Naive thymus-derived CD4-positive, alpha-beta T cell (primary cell): ENCODE data around the gene CYTL1. TPM values are rescaled to one million over a fixed set of nuclear protein-coding genes. Genes with fewer than 3 reads are reported as not detected.

Experiments used
- ATAC-seq: fragments of 150-1000 bp; cut with Tn5 transposase; 2 replicates; pipeline ENCODE4 v1.10.0; 2021; ENCODE audit warnings: mild to moderate bottlenecking, moderate library complexity
- CTCF ChIA-PET: fragments of 350-600 bp; sonication (Branson Sonifier 250); formaldehyde crosslinking; loops from one replicate; lab custom pipeline; 2021; ENCODE audit warnings: antibody characterized with exemption; lab: Charles Lee
- POLR2A ChIA-PET: fragments of 350-600 bp; sonication (Branson Sonifier 250); formaldehyde crosslinking; loops from one replicate; lab custom pipeline; 2021; ENCODE audit warnings: antibody characterized with exemption, inconsistent platforms; lab: Charles Lee
- DNase-seq, 9 donors: peaks; one replicate each; pipeline versions ENCODE4 v3.0.0 to v3.0.0-alpha.2; 2020 to 2022; ENCODE audit warnings: mixed read lengths in 1 of 9
- H3K27ac ChIP-seq: one replicate; pipeline ENCODE4 v1.7.0; 2013; ENCODE audit warnings: mild to moderate bottlenecking, low read depth, low read length, moderate library complexity
- H3K27me3 ChIP-seq, 2 donors: one replicate each; pipeline ENCODE4 v1.7.0; 2013; ENCODE audit warnings: low read length in 2 of 2, mild to moderate bottlenecking in 2 of 2, moderate library complexity in 2 of 2; ENCODE audit not compliant: control insufficient read depth in 2 of 2, insufficient read depth in 2 of 2
- H3K36me3 ChIP-seq, 3 experiments: 1 replicate in 2 of 3; 2 replicates in 1 of 3; pipeline ENCODE4 v1.7.0; 2013; ENCODE audit warnings: low read length in 3 of 3, mild to moderate bottlenecking in 3 of 3, moderate library complexity in 1 of 3; ENCODE audit not compliant: insufficient read depth in 3 of 3, control insufficient read depth in 2 of 3
- H3K4me1 ChIP-seq, 2 donors: one replicate each; pipeline ENCODE4 v1.7.0; 2013; ENCODE audit warnings: low read length in 2 of 2, mild to moderate bottlenecking in 2 of 2, moderate library complexity in 1 of 2; ENCODE audit not compliant: control insufficient read depth in 2 of 2, insufficient read depth in 2 of 2
- H3K4me3 ChIP-seq: 2 replicates; pipeline ENCODE4 v1.7.0; 2013; ENCODE audit warnings: mild to moderate bottlenecking, low read length
- H3K9me3 ChIP-seq, 3 experiments: 1 replicate in 2 of 3; 2 replicates in 1 of 3; pipeline ENCODE4 v1.7.0; 2013; ENCODE audit warnings: low read length in 3 of 3; ENCODE audit not compliant: control insufficient read depth in 2 of 3
- H3K27ac Mint-ChIP-seq, 9 donors: one replicate each; pipeline ENCODE4 v1.8.0; 2020 to 2022; ENCODE audit warnings: mixed read lengths in 9 of 9, mild to moderate bottlenecking in 8 of 9, moderate library complexity in 5 of 9, inconsistent platforms in 2 of 9
- H3K27me3 Mint-ChIP-seq, 5 donors: one replicate each; pipeline ENCODE4 v1.8.0; 2021 to 2022; ENCODE audit warnings: mixed read lengths in 5 of 5, mild to moderate bottlenecking in 1 of 5
- H3K36me3 Mint-ChIP-seq, 5 donors: one replicate each; pipeline ENCODE4 v1.8.0; 2020 to 2022; ENCODE audit warnings: mixed read lengths in 5 of 5, mild to moderate bottlenecking in 3 of 5, inconsistent platforms in 1 of 5
- H3K4me1 Mint-ChIP-seq, 7 donors: one replicate each; pipeline ENCODE4 v1.8.0; 2020 to 2022; ENCODE audit warnings: mixed read lengths in 7 of 7, mild to moderate bottlenecking in 3 of 7, inconsistent platforms in 1 of 7
- H3K4me3 Mint-ChIP-seq, 10 donors: one replicate each; pipeline ENCODE4 v1.8.0; 2020 to 2022; ENCODE audit warnings: mild to moderate bottlenecking in 10 of 10, mixed read lengths in 10 of 10, moderate library complexity in 6 of 10, inconsistent platforms in 2 of 10
- H3K9me3 Mint-ChIP-seq, 11 donors: one replicate each; pipeline ENCODE4 v1.8.0; 2020 to 2022; ENCODE audit warnings: mixed read lengths in 11 of 11, mild to moderate bottlenecking in 4 of 11, inconsistent platforms in 1 of 11, moderate library complexity in 1 of 11
- intact Hi-C, 2 donors: fragments of 100-400 bp; cut with micrococcal nuclease; formaldehyde crosslinking; loops; one replicate each; pipeline ENCODE4 v1.15.1; 2023
- polyA plus RNA-seq, 2 donors: library from polyadenylated mRNA; unstranded; fragments of 300-500 nt; fragmentation: Illumina TruSeq; gene quantifications; one replicate each; pipeline ENCODE4 v1.2.3, GENCODE V29; 2021
- total RNA-seq, 6 experiments: library from RNA in 5 of 6; stranded (reverse) in 5 of 6; gene quantifications; 1 replicate in 5 of 6; 2 replicates in 1 of 6; pipeline ENCODE4 v1.2.3 and lab custom pipeline; 2021 to 2026

Gene CYTL1
- total and polyA plus RNA-seq, 7 experiments from 2014 or later, result 1.6 TPM; not detected in 6

- Histone ChIP-seq H3K9me3 (no peaks in the 10 kb centered on the region), H3K27me3 (no peaks in the 10 kb centered on the region), H3K4me3 (no peak overlapping the region), H3K4me1 (no peaks in the 10 kb centered on the region), H3K27ac (no peak overlapping the region), H3K36me3 (no peaks in the 10 kb centered on the region)
- H3K4me3 Mint-ChIP-seq, result no peak overlapping the region
- peaks cover 0 to 2% (median 0%) of the 10 kb centered on the region in 11 donors for H3K9me3 Mint-ChIP-seq
- no peak for DNase-seq
- ATAC-seq, result no peak
- H3K27me3 Mint-ChIP-seq, result peaks cover 0 to 17% (median 0%) of the 10 kb centered on the region in 5 donors
- H3K27ac Mint-ChIP-seq, result no peak overlapping the region
- ChIA-PET POLR2A (no interaction called here), CTCF (no interaction called here)
- intact Hi-C loops, result no loop called here
- H3K36me3 Mint-ChIP-seq, result no peaks in the 10 kb centered on the region
- no peaks in the 10 kb centered on the region for H3K4me1 Mint-ChIP-seq
These were observed 34.2 kb downstream of the CYTL1 start for GRCh38 chr4:4985036-4985435.

- Mint-ChIP-seq H3K27me3 (peaks cover 0 to 15% (median 0%) of the 10 kb centered on the region in 5 donors), H3K4me3 (no peak overlapping the region), H3K36me3 (no peaks in the 10 kb centered on the region), H3K9me3 (peaks cover 0 to 3% (median 0%) of the 10 kb centered on the region in 11 donors), H3K27ac (peak overlapping the region in 1 of 9 donors; percentile 65), H3K4me1 (no peaks in the 10 kb centered on the region)
- no peaks in the 10 kb centered on the region for H3K27me3 ChIP-seq
- H3K4me3 ChIP-seq, result no peak overlapping the region
- H3K36me3 ChIP-seq, result no peaks in the 10 kb centered on the region
- H3K4me1 ChIP-seq, result no peaks in the 10 kb centered on the region
- intact Hi-C loops, result no loop called here
- no peak overlapping the region for H3K27ac ChIP-seq
- DNase-seq (no peak), ATAC-seq (no peak)
- no peaks in the 10 kb centered on the region for H3K9me3 ChIP-seq
- ChIA-PET POLR2A (no interaction called here), CTCF (no interaction called here)
These were observed 35.1 kb downstream of the CYTL1 start for GRCh38 chr4:4984186-4984585.

GRCh38 chr4:4981827-4982226 is 37.4 kb downstream of the CYTL1 start:
- ATAC-seq (no peak), DNase-seq (no peak)
- Mint-ChIP-seq H3K27ac (no peak overlapping the region), H3K4me1 (no peaks in the 10 kb centered on the region), H3K27me3 (peaks cover 0 to 13% (median 0%) of the 10 kb centered on the region in 5 donors), H3K36me3 (no peaks in the 10 kb centered on the region), H3K4me3 (no peak overlapping the region), H3K9me3 (peaks cover 0 to 14% (median 3%) of the 10 kb centered on the region in 11 donors)
- H3K27me3 ChIP-seq, result no peaks in the 10 kb centered on the region
- no peaks in the 10 kb centered on the region for H3K4me1 ChIP-seq
- CTCF ChIA-PET, result no interaction called here
- intact Hi-C loops, result no loop called here
- H3K9me3 ChIP-seq, result no peaks in the 10 kb centered on the region
- H3K4me3 ChIP-seq, result no peak overlapping the region
- POLR2A ChIA-PET, result no interaction called here
- H3K36me3 ChIP-seq, result no peaks in the 10 kb centered on the region
- H3K27ac ChIP-seq, result no peak overlapping the region

- Mint-ChIP-seq H3K4me3 (no peak overlapping the region), H3K36me3 (no peaks in the 10 kb centered on the region), H3K27ac (no peak overlapping the region), H3K4me1 (no peaks in the 10 kb centered on the region), H3K27me3 (peaks cover 0 to 11% (median 0%) of the 10 kb centered on the region in 5 donors), H3K9me3 (peaks cover 0 to 18% (median 3%) of the 10 kb centered on the region in 11 donors)
- intact Hi-C loops, result no loop called here
- Histone ChIP-seq H3K9me3 (no peaks in the 10 kb centered on the region), H3K27ac (no peak overlapping the region), H3K4me3 (no peak overlapping the region), H3K36me3 (no peaks in the 10 kb centered on the region), H3K27me3 (no peaks in the 10 kb centered on the region), H3K4me1 (no peaks in the 10 kb centered on the region)
- no peak for ATAC-seq
- CTCF ChIA-PET, result no interaction called here
- POLR2A ChIA-PET, result no interaction called here
- DNase-seq, result no peak
These were observed 37.8 kb downstream of the CYTL1 start for GRCh38 chr4:4981427-4981826.

- CTCF ChIA-PET, result no interaction called here
- intact Hi-C loops, result no loop called here
- ATAC-seq (no peak), DNase-seq (no peak)
- no peak overlapping the region for H3K27ac ChIP-seq
- peaks cover 0 to 11% (median 0%) of the 10 kb centered on the region in 5 donors for H3K27me3 Mint-ChIP-seq
- no peak overlapping the region for H3K4me3 ChIP-seq
- H3K9me3 Mint-ChIP-seq, result peaks cover 0 to 25% (median 5%) of the 10 kb centered on the region in 11 donors
- no peaks in the 10 kb centered on the region for H3K4me1 Mint-ChIP-seq
- no peaks in the 10 kb centered on the region for H3K9me3 ChIP-seq
- H3K4me1 ChIP-seq, result no peaks in the 10 kb centered on the region
- peaks cover 0 to 2% (median 0%) of the 10 kb centered on the region in 5 donors for H3K36me3 Mint-ChIP-seq
- POLR2A ChIA-PET, result no interaction called here
- H3K4me3 Mint-ChIP-seq, result no peak overlapping the region
- no peaks in the 10 kb centered on the region for H3K36me3 ChIP-seq
- H3K27me3 ChIP-seq, result no peaks in the 10 kb centered on the region
- no peak overlapping the region for H3K27ac Mint-ChIP-seq
These were observed 38.5 kb downstream of the CYTL1 start for GRCh38 chr4:4980621-4981230.

- Mint-ChIP-seq H3K4me1 (no peaks in the 10 kb centered on the region), H3K36me3 (peaks cover 0 to 4% (median 0%) of the 10 kb centered on the region in 5 donors), H3K27me3 (peaks cover 0 to 11% (median 0%) of the 10 kb centered on the region in 5 donors), H3K9me3 (peaks cover 0 to 32% (median 9%) of the 10 kb centered on the region in 11 donors), H3K27ac (no peak overlapping the region), H3K4me3 (no peak overlapping the region)
- DNase-seq (no peak), ATAC-seq (no peak)
- Histone ChIP-seq H3K4me3 (no peak overlapping the region), H3K4me1 (no peaks in the 10 kb centered on the region), H3K9me3 (peaks cover 0 to 2% (median 0%) of the 10 kb centered on the region in 3 experiments), H3K27ac (no peak overlapping the region), H3K36me3 (no peaks in the 10 kb centered on the region), H3K27me3 (no peaks in the 10 kb centered on the region)
- ChIA-PET POLR2A (no interaction called here), CTCF (no interaction called here)
- intact Hi-C loops, result no loop called here
These were observed 39.3 kb downstream of the CYTL1 start for GRCh38 chr4:4979971-4980370.

GRCh38 chr4:4974727-4975126 is 44.5 kb downstream of the CYTL1 start:
- H3K4me1 Mint-ChIP-seq, result no peaks in the 10 kb centered on the region
- no peak overlapping the region for H3K4me3 Mint-ChIP-seq
- H3K36me3 Mint-ChIP-seq, result peaks cover 0 to 8% (median 0%) of the 10 kb centered on the region in 5 donors
- no peaks in the 10 kb centered on the region for H3K27me3 ChIP-seq
- intact Hi-C loops, result no loop called here
- ATAC-seq (no peak), DNase-seq (no peak)
- no peak overlapping the region for H3K27ac ChIP-seq
- peaks cover 0 to 9% (median 0%) of the 10 kb centered on the region in 3 experiments for H3K9me3 ChIP-seq
- H3K36me3 ChIP-seq, result no peaks in the 10 kb centered on the region
- no peaks in the 10 kb centered on the region for H3K4me1 ChIP-seq
- ChIA-PET CTCF (no interaction called here), POLR2A (no interaction called here)
- H3K9me3 Mint-ChIP-seq, result peaks cover 0 to 39% (median 16%) of the 10 kb centered on the region in 11 donors
- H3K4me3 ChIP-seq, result no peak overlapping the region
- H3K27me3 Mint-ChIP-seq, result peaks cover 0 to 18% (median 0%) of the 10 kb centered on the region in 5 donors
- no peak overlapping the region for H3K27ac Mint-ChIP-seq
